ENCODE results near the gene TRIM14. TPM values are rescaled to one million over a fixed set of nuclear protein-coding genes. Genes with fewer than 3 reads are reported as not detected.

The TRIM14 gene
- total and polyA plus RNA-seq, 10 of the 15 experiments (the other 5 are each of a cell fraction or from before 2014, with no cell fraction given): 8.6 to 53.3 (median 35.7) TPM

GRCh38 chr9:98108531-98109031 is 10.4 kb downstream of the TRIM14 start (continued):
- no peak for TF ChIP-seq CBX5 (IDR thresholded peaks at IDR 0.05; ENCODE audit: low read depth)
- TF ChIP-seq WRNIP1 (IDR thresholded peaks at IDR 0.05; ENCODE audit: borderline replicate concordance, low read depth, low read length): no peak
- TF ChIP-seq MEF2A (IDR thresholded peaks at IDR 0.05; ENCODE audit: insufficient read depth, low read depth, low read length): no peak
- TF ChIP-seq, protein P1, sequence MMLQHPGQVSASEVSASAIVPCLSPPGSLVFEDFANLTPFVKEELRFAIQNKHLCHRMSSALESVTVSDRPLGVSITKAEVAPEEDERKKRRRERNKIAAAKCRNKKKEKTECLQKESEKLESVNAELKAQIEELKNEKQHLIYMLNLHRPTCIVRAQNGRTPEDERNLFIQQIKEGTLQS (IDR thresholded peaks at IDR 0.05; ENCODE audit: borderline replicate concordance, extremely low read depth, low read depth, low read length): no peak
- TF ChIP-seq BHLHE40 (IDR thresholded peaks at IDR 0.05; ENCODE audit: borderline replicate concordance in 1 of 2, low read depth in 2 of 2, low read length in 1 of 2): peak in 1 of 2 experiments; percentile 45; a peak in 1 of 4 replicates
- no peak for TF ChIP-seq RB1 (IDR thresholded peaks at IDR 0.05; ENCODE audit: borderline replicate concordance)
- no peak for TF ChIP-seq SIN3A (IDR thresholded peaks at IDR 0.05; ENCODE audit: low read depth, low read length)
- no peak for TF ChIP-seq FOS (IDR thresholded peaks at IDR 0.05; ENCODE audit: borderline replicate concordance, extremely low read depth, insufficient read length)
- TF ChIP-seq ZNF622 (IDR thresholded peaks at IDR 0.05): no peak
- no peak for TF ChIP-seq EED (IDR thresholded peaks at IDR 0.05; ENCODE audit: low read depth)
- peak; percentile 82; the same call in 1 of the 2 replicates for TF ChIP-seq ZNF687 (IDR thresholded peaks at IDR 0.05)
- peak; percentile 77 for TF ChIP-seq PKNOX1 (IDR thresholded peaks at IDR 0.05)
- TF ChIP-seq HDAC6 (IDR thresholded peaks at IDR 0.05; ENCODE audit: unreplicated experiment): no peak
- TF ChIP-seq, protein P2, sequence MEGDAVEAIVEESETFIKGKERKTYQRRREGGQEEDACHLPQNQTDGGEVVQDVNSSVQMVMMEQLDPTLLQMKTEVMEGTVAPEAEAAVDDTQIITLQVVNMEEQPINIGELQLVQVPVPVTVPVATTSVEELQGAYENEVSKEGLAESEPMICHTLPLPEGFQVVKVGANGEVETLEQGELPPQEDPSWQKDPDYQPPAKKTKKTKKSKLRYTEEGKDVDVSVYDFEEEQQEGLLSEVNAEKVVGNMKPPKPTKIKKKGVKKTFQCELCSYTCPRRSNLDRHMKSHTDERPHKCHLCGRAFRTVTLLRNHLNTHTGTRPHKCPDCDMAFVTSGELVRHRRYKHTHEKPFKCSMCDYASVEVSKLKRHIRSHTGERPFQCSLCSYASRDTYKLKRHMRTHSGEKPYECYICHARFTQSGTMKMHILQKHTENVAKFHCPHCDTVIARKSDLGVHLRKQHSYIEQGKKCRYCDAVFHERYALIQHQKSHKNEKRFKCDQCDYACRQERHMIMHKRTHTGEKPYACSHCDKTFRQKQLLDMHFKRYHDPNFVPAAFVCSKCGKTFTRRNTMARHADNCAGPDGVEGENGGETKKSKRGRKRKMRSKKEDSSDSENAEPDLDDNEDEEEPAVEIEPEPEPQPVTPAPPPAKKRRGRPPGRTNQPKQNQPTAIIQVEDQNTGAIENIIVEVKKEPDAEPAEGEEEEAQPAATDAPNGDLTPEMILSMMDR (IDR thresholded peaks at IDR 0.05 in 2 of 3, conservative IDR thresholded peaks at IDR 0.05 in 1 of 3; ENCODE audit: control insufficient read depth in 2 of 3, extremely low read depth in 1 of 3, insufficient read depth in 1 of 3, low read depth in 3 of 3, low read length in 3 of 3): no peak
- TF ChIP-seq FOXK2 (IDR thresholded peaks at IDR 0.05): no peak
- TF ChIP-seq, protein P3, sequence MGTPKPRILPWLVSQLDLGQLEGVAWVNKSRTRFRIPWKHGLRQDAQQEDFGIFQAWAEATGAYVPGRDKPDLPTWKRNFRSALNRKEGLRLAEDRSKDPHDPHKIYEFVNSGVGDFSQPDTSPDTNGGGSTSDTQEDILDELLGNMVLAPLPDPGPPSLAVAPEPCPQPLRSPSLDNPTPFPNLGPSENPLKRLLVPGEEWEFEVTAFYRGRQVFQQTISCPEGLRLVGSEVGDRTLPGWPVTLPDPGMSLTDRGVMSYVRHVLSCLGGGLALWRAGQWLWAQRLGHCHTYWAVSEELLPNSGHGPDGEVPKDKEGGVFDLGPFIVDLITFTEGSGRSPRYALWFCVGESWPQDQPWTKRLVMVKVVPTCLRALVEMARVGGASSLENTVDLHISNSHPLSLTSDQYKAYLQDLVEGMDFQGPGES (IDR thresholded peaks at IDR 0.05): no peak
- TF ChIP-seq POLR2AphosphoS2 (IDR thresholded peaks at IDR 0.05; ENCODE audit: low read depth, low read length): no peak
- 0 out of 2 replicates have a peak, but pooled peaks have one; percentile 1 for TF ChIP-seq IRF4 (IDR thresholded peaks at IDR 0.05; ENCODE audit: low read depth, low read length)
- TF ChIP-seq POLR2A (IDR thresholded peaks at IDR 0.05; ENCODE audit: low read depth, low read length): no peak
- no peak for TF ChIP-seq ZZZ3 (IDR thresholded peaks at IDR 0.05; ENCODE audit: control insufficient read depth, insufficient read length, low read depth)
- TF ChIP-seq ZNF24 (IDR thresholded peaks at IDR 0.05): peak; percentile 37; the same call in 1 of the 2 replicates
- no peak for TF ChIP-seq SPI1 (IDR thresholded peaks at IDR 0.05; ENCODE audit: borderline replicate concordance, insufficient read depth, low read depth, low read length)
- peak; percentile 67 for TF ChIP-seq ATF7 (IDR thresholded peaks at IDR 0.05; ENCODE audit: low read depth)
